Gastroesophageal sphincter (tissue), 4 donors: ENCODE data around the gene TBKBP1. TPM values are rescaled to one million over a fixed set of nuclear protein-coding genes. Genes with fewer than 3 reads are reported as not detected.

Experiments
- ATAC-seq: fragments of 150-250 bp; one replicate; pipeline ENCODE4 v1.9.1; 2016; ENCODE audit warnings: mild to moderate bottlenecking, moderate library complexity
- H3K27ac ChIP-seq, 4 donors: fragments of 200-600 bp; sonication (generic) in 3 of 4; 1 replicate in 3 of 4; 2 replicates in 1 of 4; pipeline ENCODE4 v1.5.1; 2016 to 2019
- H3K27me3 ChIP-seq: fragments of 200-600 bp; sonication (generic); one replicate; pipeline ENCODE4 v1.5.1; 2019
- H3K36me3 ChIP-seq, 2 donors: fragments of 200-600 bp; sonication (generic); one replicate each; pipeline ENCODE4 v1.5.1; 2019; ENCODE audit warnings: control low read depth in 1 of 2
- H3K4me1 ChIP-seq, 3 donors: fragments of 200-600 bp; sonication (generic); 1 replicate in 2 of 3; 2 replicates in 1 of 3; pipeline ENCODE4 v1.5.1; 2016 to 2019; ENCODE audit warnings: control low read depth in 2 of 3
- H3K4me3 ChIP-seq, 2 donors: fragments of 200-600 bp; sonication (generic); one replicate each; pipeline ENCODE4 v1.5.1; 2019; ENCODE audit warnings: mild to moderate bottlenecking in 1 of 2, moderate library complexity in 1 of 2
- H3K9me3 ChIP-seq, 3 donors: fragments of 200-600 bp; sonication (generic); one replicate each; pipeline ENCODE4 v1.5.1; 2017 to 2019; ENCODE audit warnings: control low read depth in 2 of 3
- CTCF ChIP-seq, 4 experiments: fragments of 200-600 bp in 2 of 4; fragments of 450-650 bp in 2 of 4; sonication (generic) in 1 of 4; IDR thresholded peaks; one replicate each; pipeline ENCODE4 v1.5.1; 2017 to 2019; ENCODE audit warnings: antibody characterized with exemption in 4 of 4, mild to moderate bottlenecking in 2 of 4, moderate library complexity in 2 of 4
- EP300 ChIP-seq: sonication (generic); formaldehyde crosslinking; IDR thresholded peaks from one replicate; pipeline ENCODE4 v1.6.1; 2017; ENCODE audit warnings: antibody characterized with exemption, mild to moderate bottlenecking
- POLR2A ChIP-seq, 2 donors: fragments of 450-650 bp; IDR thresholded peaks; one replicate each; pipeline ENCODE4 v1.6.1; 2017; ENCODE audit warnings: antibody characterized with exemption in 2 of 2, mild to moderate bottlenecking in 2 of 2, moderate library complexity in 1 of 2
- POLR2AphosphoS5 ChIP-seq: sonication (generic); formaldehyde crosslinking; IDR thresholded peaks from one replicate; pipeline ENCODE4 v1.6.1; 2017; ENCODE audit warnings: antibody characterized with exemption
- WGBS, 2 donors: methylation state at CpG; one replicate each; pipeline ENCODE4 v1.1.5; 2018; ENCODE audit warnings: low coverage in 1 of 2; 5-methylcytosine and 5-hydroxymethylcytosine counted together
- total RNA-seq, 4 donors: library from RNA; depleted of rRNA; stranded (reverse); fragments of >200 nt; gene quantifications; one replicate each; pipeline ENCODE4 v1.1.0, GENCODE V29; 2016

The TBKBP1 gene
- total RNA-seq, 4 donors from 2014 or later, result 13.9 to 25.1 (median 18.0) TPM

- TF ChIP-seq EP300, result no peak
- no peak for TF ChIP-seq POLR2A (IDR thresholded peaks at IDR 0.05)
- no peak for TF ChIP-seq POLR2AphosphoS5
- no peak for TF ChIP-seq CTCF (IDR thresholded peaks at IDR 0.05)
- peak; percentile 39 for ATAC-seq
- Histone ChIP-seq H3K27ac (no peak overlapping the region), H3K27me3 (peaks cover 89% of the 10 kb centered on the region), H3K36me3 (no peaks in the 10 kb centered on the region), H3K9me3 (no peaks in the 10 kb centered on the region), H3K4me1 (peaks cover 0 to 14% (median 8%) of the 10 kb centered on the region in 3 donors), H3K4me3 (no peak overlapping the region)
- WGBS, 2 donors, result 0 to 4% methylated on average over 8 to 14 of the region's 36 CpGs
Observed at GRCh38 chr17:47720754-47721533, 27.0 kb downstream of the TBKBP1 start.

DNA sequence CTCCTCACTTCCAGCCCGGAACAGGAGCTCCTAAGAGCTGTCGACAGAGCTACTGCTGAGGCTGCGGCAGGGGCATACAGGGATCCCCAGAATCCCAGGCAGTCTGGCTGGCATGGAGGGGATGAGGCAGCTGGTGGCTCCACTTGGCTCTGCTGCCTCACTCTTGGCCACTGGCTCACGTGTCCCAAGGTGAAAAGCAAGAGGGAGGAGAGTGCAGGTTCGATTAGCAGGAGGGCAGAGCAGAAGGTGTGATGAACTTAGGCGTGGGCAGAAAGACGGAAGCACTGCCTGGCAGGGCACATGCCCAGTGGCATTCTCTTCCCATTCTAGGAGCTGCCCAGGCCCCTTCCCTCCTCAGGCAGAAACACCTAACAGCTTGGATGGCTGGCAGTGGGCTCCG lies 27.8 kb downstream of the TBKBP1 start:
- no peak for TF ChIP-seq POLR2AphosphoS5
- TF ChIP-seq CTCF (IDR thresholded peaks at IDR 0.05), result no peak
- no peak for TF ChIP-seq EP300
- no peak for TF ChIP-seq POLR2A (IDR thresholded peaks at IDR 0.05)
- Histone ChIP-seq H3K36me3 (no peaks in the 10 kb centered on the region), H3K9me3 (no peaks in the 10 kb centered on the region), H3K27ac (no peak overlapping the region), H3K4me1 (peaks cover 0 to 14% (median 8%) of the 10 kb centered on the region in 3 donors), H3K4me3 (no peak overlapping the region), H3K27me3 (peaks cover 94% of the 10 kb centered on the region)
- no peak for ATAC-seq
- WGBS, 2 donors, result 65 to 72% methylated on average over 3 to 4 of the region's 8 CpGs

DNA sequence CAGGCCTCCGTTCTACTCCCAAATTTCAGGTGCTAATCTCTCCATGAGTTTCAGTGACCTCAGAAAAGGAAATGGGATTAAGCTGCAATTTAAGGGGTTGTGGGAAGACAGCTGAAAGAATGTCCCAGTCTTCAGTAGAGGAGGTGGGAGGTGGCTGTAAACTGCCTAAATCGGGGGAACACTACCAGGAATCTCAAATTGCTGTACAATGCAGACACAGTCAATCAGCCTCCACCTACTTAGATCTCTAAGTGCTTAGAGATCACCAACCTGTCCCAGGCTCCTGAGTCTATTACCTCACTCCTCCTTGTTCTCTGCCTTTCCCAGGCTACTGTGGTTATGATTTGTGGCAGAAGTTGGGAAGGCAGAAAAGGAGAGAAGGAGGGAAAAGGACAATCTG lies 30.7 kb downstream of the TBKBP1 start:
- 67% methylated on average over 1 of the region's 2 CpGs; no CpG with 5 or more reads in 1 of the 2 donors for WGBS, 2 donors
- H3K4me1 ChIP-seq, result peaks cover 0 to 14% (median 8%) of the 10 kb centered on the region in 3 donors
- TF ChIP-seq POLR2A (IDR thresholded peaks at IDR 0.05), result no peak
- TF ChIP-seq EP300, result no peak
- no peak for TF ChIP-seq POLR2AphosphoS5
- no peak for TF ChIP-seq CTCF (IDR thresholded peaks at IDR 0.05)
- no peak for ATAC-seq
- H3K9me3 ChIP-seq, result no peaks in the 10 kb centered on the region
- H3K4me3 ChIP-seq, result no peak overlapping the region
- no peak overlapping the region for H3K27ac ChIP-seq
- H3K27me3 ChIP-seq, result peaks cover 94% of the 10 kb centered on the region
- H3K36me3 ChIP-seq, result no peaks in the 10 kb centered on the region

DNA sequence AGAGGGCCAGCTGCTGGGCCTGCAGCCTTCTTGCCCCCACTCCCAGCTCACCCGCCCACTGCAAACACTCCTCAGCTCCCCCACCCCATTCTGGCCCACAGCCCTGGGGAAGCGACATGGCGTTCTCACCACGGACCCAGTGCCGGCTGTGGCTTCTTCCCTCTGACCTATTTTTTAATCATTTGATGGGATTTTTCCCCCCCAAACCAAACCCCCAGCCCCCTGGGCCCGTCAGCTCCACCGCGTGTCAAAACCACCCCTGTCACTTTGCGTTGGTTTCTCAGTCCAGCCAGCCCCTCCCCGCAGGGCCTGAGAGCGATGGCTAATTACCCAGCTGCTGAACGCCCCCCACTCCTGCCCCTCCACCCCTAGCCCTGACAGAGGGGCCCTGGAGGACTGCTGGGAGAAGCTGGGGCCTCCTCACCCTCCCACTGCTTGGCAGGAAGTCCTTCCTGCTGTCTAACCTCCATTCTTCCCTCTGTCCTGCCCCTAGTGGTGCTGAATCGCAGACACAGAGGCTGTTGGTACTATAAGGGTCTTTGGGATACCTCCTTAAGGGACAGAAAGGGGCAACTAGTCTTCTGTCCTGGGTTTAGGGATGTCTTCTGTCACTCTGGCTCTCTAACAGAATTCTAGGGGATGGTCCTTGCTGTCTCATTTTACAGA lies 31.6 kb downstream of the TBKBP1 start:
- no peak overlapping the region for H3K4me3 ChIP-seq
- no peaks in the 10 kb centered on the region for H3K36me3 ChIP-seq
- peaks cover 0 to 12% (median 8%) of the 10 kb centered on the region in 3 donors for H3K4me1 ChIP-seq
- no peak for ATAC-seq
- WGBS, 2 donors, result 47 to 62% methylated on average over 5 to 12 of the region's 13 CpGs
- H3K9me3 ChIP-seq, result no peaks in the 10 kb centered on the region
- TF ChIP-seq POLR2AphosphoS5, result no peak
- TF ChIP-seq EP300, result no peak
- no peak for TF ChIP-seq CTCF (IDR thresholded peaks at IDR 0.05)
- no peak for TF ChIP-seq POLR2A (IDR thresholded peaks at IDR 0.05)
- H3K27me3 ChIP-seq, result peaks cover 94% of the 10 kb centered on the region
- H3K27ac ChIP-seq, result no peak overlapping the region
